ENCODE measurements around the gene COL19A1.
"Not testable (repeated sequence)": the region's sequence is repeated elsewhere in the genome, so short reads cannot be mapped to it uniquely, and the experiment has no call there.

COL19A1 gene

GRCh38 chr6:69894578-69895347, 28.4 kb downstream of the COL19A1 start:
- in situ Hi-C loops (cut with HindIII; ENCODE audit: low sequenced_read_pairs) = no loop called here

GRCh38 chr6:69895396-69895795, 29.0 kb downstream of the COL19A1 start:
- in situ Hi-C loops (cut with HindIII; ENCODE audit: low sequenced_read_pairs) = no loop called here

GRCh38 chr6:69900869-69901268, 34.5 kb downstream of the COL19A1 start:
- in situ Hi-C loops (cut with HindIII; ENCODE audit: low sequenced_read_pairs) = no loop called here

DNA sequence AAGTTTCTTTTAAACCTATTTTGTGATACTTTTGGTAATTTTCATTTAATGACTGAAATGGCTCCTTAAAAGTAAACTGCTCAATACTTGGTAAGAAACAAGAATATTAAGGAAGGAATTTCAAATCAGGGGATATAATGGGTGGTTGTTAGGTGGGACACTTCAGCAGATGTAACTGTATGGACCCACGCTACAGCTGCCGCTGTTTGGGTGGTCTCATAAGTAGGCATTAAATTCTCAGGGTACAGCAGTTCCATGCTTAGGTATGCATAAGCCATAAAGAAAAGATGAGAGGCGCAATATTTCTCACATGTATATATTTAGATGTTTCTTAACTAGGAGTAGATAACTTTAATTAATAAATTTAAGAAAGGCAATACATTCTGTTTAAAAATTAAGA, 35.0 kb downstream of the COL19A1 start:
- in situ Hi-C loops (cut with HindIII; ENCODE audit: low sequenced_read_pairs) = no loop called here

DNA sequence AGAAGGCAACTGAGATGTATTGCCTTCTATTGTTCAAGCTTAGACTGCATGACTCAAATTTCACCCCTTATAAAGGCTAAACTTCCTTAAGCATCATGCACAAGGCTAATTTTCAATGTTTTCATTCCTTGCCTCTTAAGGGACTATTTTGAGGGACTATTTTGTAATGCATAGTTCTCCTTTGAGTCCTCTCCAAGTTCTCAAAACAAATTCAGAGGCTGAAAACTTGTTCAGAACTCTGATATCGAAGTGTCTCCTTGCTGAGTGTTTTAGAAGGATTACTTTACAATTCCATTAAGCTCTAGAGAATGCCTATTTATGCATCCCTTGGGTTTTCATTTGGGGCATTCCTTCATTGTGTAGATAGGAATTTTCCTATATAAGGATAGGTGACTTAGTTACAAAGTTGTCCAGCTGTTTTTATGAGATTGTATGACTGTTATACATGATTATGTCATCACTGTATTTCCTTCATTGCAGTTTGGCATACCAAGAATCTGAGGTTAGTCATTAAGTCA, 41.7 kb downstream of the COL19A1 start:
- in situ Hi-C loops (cut with HindIII; ENCODE audit: low sequenced_read_pairs) = no loop called here

DNA sequence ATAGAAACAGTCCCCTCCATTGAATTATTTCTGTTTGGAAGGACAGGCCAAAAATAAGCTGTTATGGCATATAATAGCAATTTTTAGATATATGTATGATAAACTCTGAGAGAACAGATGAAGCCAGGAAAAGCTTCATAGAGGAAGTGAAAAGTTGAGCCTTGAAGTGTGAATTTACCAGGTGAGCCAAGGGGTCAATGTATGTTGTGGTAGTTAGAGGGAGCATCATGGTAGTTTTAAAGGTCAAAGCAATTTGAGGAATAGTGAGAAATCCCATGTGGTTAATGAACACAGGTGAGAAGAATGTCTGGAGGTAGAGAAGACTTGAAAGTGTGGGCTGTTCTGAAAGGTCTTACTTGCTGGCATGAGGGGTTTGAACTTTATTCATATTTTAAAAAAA, 47.0 kb downstream of the COL19A1 start:
- in situ Hi-C loops (cut with HindIII; ENCODE audit: low sequenced_read_pairs) = no loop called here

DNA sequence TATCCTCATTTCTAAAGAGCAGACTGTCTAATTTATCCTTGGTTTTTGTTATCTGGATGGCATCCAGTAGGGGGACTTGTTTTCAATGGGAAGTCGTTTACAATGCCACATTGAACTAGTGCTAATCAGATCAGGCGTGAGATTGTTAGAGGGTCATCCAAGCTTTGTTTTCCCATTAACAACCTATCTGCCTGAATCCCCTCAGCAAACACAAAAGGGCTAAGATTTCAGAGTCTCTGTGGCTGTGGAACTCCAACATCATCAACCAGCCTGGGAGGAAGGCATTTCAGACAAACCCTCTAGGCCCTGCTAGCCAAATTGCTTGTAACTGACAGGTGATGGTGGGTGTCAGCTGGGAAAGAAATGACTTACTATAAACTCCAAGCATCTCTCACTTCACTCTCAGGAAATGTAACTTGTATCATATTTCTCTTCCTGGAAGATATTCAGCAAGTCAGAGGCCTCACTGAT, 47.7 kb downstream of the COL19A1 start:
- in situ Hi-C loops (cut with HindIII; ENCODE audit: low sequenced_read_pairs) = no loop called here

DNA sequence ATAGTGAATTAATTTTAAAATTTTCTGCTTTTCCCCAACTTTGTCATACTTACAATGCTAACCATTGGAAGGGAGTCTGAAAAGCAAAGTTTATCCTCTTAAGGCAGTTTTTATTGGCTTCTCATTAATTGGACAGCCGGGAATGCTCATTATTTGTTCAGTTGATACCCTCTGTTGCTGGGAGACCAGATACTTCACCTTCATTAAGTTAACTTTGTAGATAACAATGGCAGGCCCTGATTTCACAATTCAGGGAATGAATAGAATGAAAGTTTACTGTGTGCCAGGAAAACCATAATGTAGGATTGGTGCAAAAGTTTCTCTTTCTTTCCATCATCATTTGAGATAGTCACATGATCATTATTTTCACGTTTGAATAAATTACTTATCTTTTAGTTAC, 49.0 kb downstream of the COL19A1 start:
- in situ Hi-C loops (cut with HindIII; ENCODE audit: low sequenced_read_pairs) = no loop called here

GRCh38 chr6:69917834-69918233, 51.5 kb downstream of the COL19A1 start:
- in situ Hi-C loops (cut with HindIII; ENCODE audit: low sequenced_read_pairs) = no loop called here

GRCh38 chr6:69918813-69919475, 52.6 kb downstream of the COL19A1 start:
- in situ Hi-C loops (cut with HindIII; ENCODE audit: low sequenced_read_pairs) = no loop called here

- in situ Hi-C loops (cut with HindIII; ENCODE audit: low sequenced_read_pairs) = not testable (repeated sequence)
Observed at GRCh38 chr6:69921066-69921465, 54.7 kb downstream of the COL19A1 start.

DNA sequence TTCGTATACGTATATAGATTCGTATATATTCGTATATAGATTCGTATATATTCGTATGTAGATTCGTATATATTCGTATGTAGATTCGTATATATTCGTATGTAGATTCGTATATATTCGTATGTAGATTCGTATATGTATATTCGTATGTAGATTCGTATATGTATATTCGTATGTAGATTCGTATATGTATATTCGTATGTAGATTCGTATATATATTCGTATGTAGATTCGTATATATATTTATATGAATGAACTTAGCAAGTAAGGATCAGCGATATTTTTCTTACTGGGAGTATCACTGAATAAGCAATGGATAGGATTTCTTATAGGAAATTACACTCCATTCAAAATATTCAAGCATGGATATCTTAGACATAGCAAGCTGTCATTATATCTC, 55.3 kb downstream of the COL19A1 start:
- in situ Hi-C loops (cut with HindIII; ENCODE audit: low sequenced_read_pairs) = not testable (repeated sequence)

DNA sequence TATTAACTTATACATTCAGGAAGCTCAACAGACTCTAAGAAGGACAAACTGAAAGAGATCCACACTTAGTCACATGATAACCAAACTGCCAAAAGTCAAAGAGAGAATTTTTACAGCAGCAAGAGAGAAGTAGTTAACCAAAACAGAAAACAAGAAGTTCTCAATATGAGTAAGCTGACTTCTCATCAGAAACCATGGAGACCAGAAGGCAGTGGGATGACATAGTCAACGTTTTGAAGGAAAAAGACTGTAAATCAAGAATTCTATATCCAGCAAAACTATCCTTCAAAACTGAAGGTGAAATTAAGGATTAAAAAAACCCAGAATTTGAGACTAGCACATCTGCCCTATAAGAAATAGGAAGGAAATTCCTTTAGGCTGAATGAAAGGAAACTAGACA, 60.4 kb downstream of the COL19A1 start:
- in situ Hi-C loops (cut with HindIII; ENCODE audit: low sequenced_read_pairs) = no loop called here

GRCh38 chr6:69933239-69933638, 66.9 kb downstream of the COL19A1 start:
- in situ Hi-C loops (cut with HindIII; ENCODE audit: low sequenced_read_pairs) = no loop called here

- in situ Hi-C loops (cut with HindIII; ENCODE audit: low sequenced_read_pairs) = no loop called here
Observed at GRCh38 chr6:69935079-69935478, 68.7 kb downstream of the COL19A1 start.

- in situ Hi-C loops (cut with HindIII; ENCODE audit: low sequenced_read_pairs) = no loop called here
Observed at GRCh38 chr6:69936674-69937363, 70.5 kb downstream of the COL19A1 start.

DNA sequence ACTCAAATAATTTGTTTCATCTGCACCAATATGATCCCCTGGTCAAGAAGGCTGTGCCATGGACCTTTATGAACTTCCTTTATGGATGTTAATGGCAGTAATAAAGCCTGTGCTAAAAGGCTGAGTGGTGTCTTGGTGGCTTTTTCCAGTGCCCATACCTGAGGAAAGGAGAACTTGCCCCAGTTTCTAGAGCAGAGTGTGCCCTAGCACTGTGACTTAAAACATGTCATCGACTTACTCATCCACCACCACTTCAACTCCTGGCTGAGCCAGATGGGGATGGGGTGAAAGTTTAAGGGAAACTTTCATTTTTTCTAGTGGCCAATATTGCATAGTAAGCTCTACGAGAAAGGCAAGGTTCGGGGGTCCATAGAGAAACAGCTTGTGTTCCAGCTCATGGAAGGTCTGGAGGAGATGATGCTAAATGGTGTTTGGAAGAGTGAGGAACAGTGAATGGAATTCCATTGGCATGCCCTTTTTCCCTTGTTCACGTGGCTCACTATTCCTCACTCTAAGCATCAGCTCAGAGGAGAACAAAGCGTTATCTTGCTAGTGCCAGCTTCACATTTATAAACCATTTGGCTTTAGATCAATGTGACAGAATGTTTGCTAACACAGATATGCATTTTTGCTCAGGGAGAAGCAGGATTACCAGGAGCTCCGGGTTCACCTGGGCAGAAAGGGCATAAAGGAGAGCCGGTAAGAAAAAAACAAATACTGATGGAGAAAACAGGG, 71.2 kb downstream of the COL19A1 start:
- in situ Hi-C loops (cut with HindIII; ENCODE audit: low sequenced_read_pairs) = no loop called here

GRCh38 chr6:69942485-69942884, 76.1 kb downstream of the COL19A1 start:
- in situ Hi-C loops (cut with HindIII; ENCODE audit: low sequenced_read_pairs) = no loop called here

DNA sequence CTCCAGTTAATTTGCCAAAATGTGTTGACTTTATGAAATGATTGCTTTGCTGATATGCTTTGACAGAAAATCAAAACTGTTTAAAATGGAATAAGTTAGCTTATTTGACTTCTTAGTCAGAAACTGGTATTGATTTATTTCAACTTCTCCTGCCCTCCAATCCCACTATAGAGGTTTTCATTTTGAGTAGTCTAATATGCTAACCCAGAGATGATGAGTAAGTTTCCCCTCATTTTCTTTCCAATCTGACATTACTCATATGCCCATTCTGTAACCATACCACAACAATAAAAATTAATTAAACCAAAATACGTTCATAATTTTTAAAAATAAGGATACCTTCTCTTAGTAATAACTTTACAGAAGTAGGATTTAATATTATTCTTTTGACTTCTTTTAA, 78.8 kb downstream of the COL19A1 start:
- in situ Hi-C loops (cut with HindIII; ENCODE audit: low sequenced_read_pairs) = no loop called here

- in situ Hi-C loops (cut with HindIII; ENCODE audit: low sequenced_read_pairs) = no loop called here
Observed at GRCh38 chr6:69948479-69949114, 82.2 kb downstream of the COL19A1 start.
